ENCODE results near the gene NCAM1.
"Not testable (repeated sequence)": the region's sequence is repeated elsewhere in the genome, so short reads cannot be mapped to it uniquely, and the experiment has no call there.

NCAM1 gene

GRCh38 chr11:113282898-113283437 lies 321.7 kb downstream of the NCAM1 start:
- DNase-seq = no peak

GRCh38 chr11:113283881-113284280 lies 322.7 kb downstream of the NCAM1 start:
- no peak for DNase-seq

GRCh38 chr11:113286009-113286408 lies 324.8 kb downstream of the NCAM1 start:
- no peak for DNase-seq

- no peak for DNase-seq
These were observed 325.6 kb downstream of the NCAM1 start for GRCh38 chr11:113286509-113287497.

- no peak for DNase-seq
These were observed 326.6 kb downstream of the NCAM1 start for GRCh38 chr11:113287801-113288200.

GRCh38 chr11:113288286-113288863 lies 327.2 kb downstream of the NCAM1 start:
- DNase-seq = no peak

- peak; percentile 37 to 76 for DNase-seq
These were observed 328.4 kb downstream of the NCAM1 start for GRCh38 chr11:113289431-113290187.

- DNase-seq = no peak
These were observed 332.7 kb downstream of the NCAM1 start for GRCh38 chr11:113293936-113294335.

GRCh38 chr11:113295993-113296392 lies 334.8 kb downstream of the NCAM1 start:
- DNase-seq = no peak

- DNase-seq = no peak
These were observed 335.4 kb downstream of the NCAM1 start for GRCh38 chr11:113296447-113297205.

GRCh38 chr11:113298496-113298895 lies 337.3 kb downstream of the NCAM1 start:
- not testable (repeated sequence) for DNase-seq

- DNase-seq = no peak
These were observed 343.7 kb downstream of the NCAM1 start for GRCh38 chr11:113304916-113305315.

- peak; percentile 18 to 83 for DNase-seq
These were observed 344.5 kb downstream of the NCAM1 start for GRCh38 chr11:113305440-113306336.

- DNase-seq = no peak
These were observed 347.4 kb downstream of the NCAM1 start for GRCh38 chr11:113308601-113309000.

GRCh38 chr11:113311536-113311935 lies 350.3 kb downstream of the NCAM1 start:
- DNase-seq = no peak

- DNase-seq = no peak
These were observed 352.4 kb downstream of the NCAM1 start for GRCh38 chr11:113313601-113314000.

GRCh38 chr11:113314065-113314388 lies 352.8 kb downstream of the NCAM1 start:
- no peak for DNase-seq

- DNase-seq = peak; percentile 43 to 89
These were observed 353.4 kb downstream of the NCAM1 start, which contains the start of gene TTC12 for GRCh38 chr11:113314389-113315301. Gene TTC12, plus strand, starts transcription at chr11:113314583. Its CDS starts 1,675 bp downstream, at chr11:113316258.

- DNase-seq = no peak
These were observed 354.6 kb downstream of the NCAM1 start for GRCh38 chr11:113315811-113316210.

- DNase-seq = no peak
These were observed 355.0 kb downstream of the NCAM1 start for GRCh38 chr11:113316256-113316655.

All from NCI-H446 (cell line).